OCI-LY1 (cell line): Measurements from ENCODE around the gene NDFIP1.
"Not testable (repeated sequence)": the region's sequence is repeated elsewhere in the genome, so short reads cannot be mapped to it uniquely, and the experiment has no call there.

Experiments
- H2AFZ ChIP-seq: fragments of 200-600 bp; sonication (generic), shearing (Covaris generic); 2 replicates; pipeline ENCODE4 v1.6.0; 2014; ENCODE audit warnings: antibody characterized with exemption, mild to moderate bottlenecking, low read length
- H3F3A ChIP-seq: fragments of 200-600 bp; sonication (generic), shearing (Covaris generic); 2 replicates; pipeline ENCODE4 v1.6.0; 2014; ENCODE audit warnings: mild to moderate bottlenecking, antibody characterized with exemption, low read length, moderate library complexity; ENCODE audit not compliant: insufficient read depth
- H3K27ac ChIP-seq: fragments of 200-600 bp; sonication (generic); 2 replicates; pipeline ENCODE4 v1.5.1; 2014; ENCODE audit warnings: low read length, mixed run types, mild to moderate bottlenecking, low read depth; ENCODE audit not compliant: poor library complexity, severe bottlenecking
- H3K27me3 ChIP-seq: fragments of 200-600 bp; sonication (generic); 2 replicates; pipeline ENCODE4 v1.6.0; 2014; ENCODE audit warnings: antibody characterized with exemption, mild to moderate bottlenecking, low read length, moderate library complexity; ENCODE audit not compliant: insufficient read depth
- H3K36me3 ChIP-seq: fragments of 200-600 bp; sonication (generic); 2 replicates; pipeline ENCODE4 v1.6.1; 2014; ENCODE audit warnings: mild to moderate bottlenecking, antibody characterized with exemption, low read length, moderate library complexity, mixed read lengths; ENCODE audit not compliant: insufficient read depth
- H3K4me1 ChIP-seq: fragments of 200-600 bp; sonication (generic); 2 replicates; pipeline ENCODE4 v1.5.1; 2014; ENCODE audit warnings: mild to moderate bottlenecking, low read length, moderate library complexity; ENCODE audit not compliant: insufficient read depth, severe bottlenecking
- H3K4me2 ChIP-seq: fragments of 200-600 bp; sonication (generic), shearing (Covaris generic); 2 replicates; pipeline ENCODE4 v1.6.1; 2014; ENCODE audit warnings: low read length
- H3K4me3 ChIP-seq: fragments of 200-600 bp; sonication (generic); 2 replicates; pipeline ENCODE4 v1.5.1; 2014; ENCODE audit warnings: low read length, low read depth, mild to moderate bottlenecking, mixed read lengths; ENCODE audit not compliant: poor library complexity, severe bottlenecking
- H3K79me2 ChIP-seq: fragments of 200-600 bp; shearing (Covaris generic); 2 replicates; pipeline ENCODE4 v1.6.1; 2016; ENCODE audit warnings: mixed run types, low read length, mixed read lengths; ENCODE audit not compliant: insufficient read depth
- H3K9ac ChIP-seq: fragments of 200-600 bp; sonication (generic), shearing (Covaris generic); 2 replicates; pipeline ENCODE4 v1.6.1; 2014; ENCODE audit warnings: mild to moderate bottlenecking, low read length, mixed read lengths
- H3K9me2 ChIP-seq: fragments of 200-600 bp; sonication (generic), shearing (Covaris generic); 2 replicates; pipeline ENCODE4 v1.6.1; 2014; ENCODE audit warnings: low read depth, mild to moderate bottlenecking, low read length, mixed read lengths
- H3K9me3 ChIP-seq: fragments of 200-600 bp; shearing (Covaris generic); 2 replicates; pipeline ENCODE4 v1.6.1; 2014; ENCODE audit warnings: low read length, mixed read lengths
- H4K20me1 ChIP-seq: fragments of 200-600 bp; sonication (generic), shearing (Covaris generic); 2 replicates; pipeline ENCODE4 v1.6.0; 2016; ENCODE audit warnings: mild to moderate bottlenecking, low read length; ENCODE audit not compliant: insufficient read depth
- EZH2 ChIP-seq: fragments of 200-600 bp; sonication (generic), shearing (Covaris generic); IDR thresholded peaks from 2 replicates; pipeline ENCODE4 v1.8.0; 2017; ENCODE audit warnings: borderline replicate concordance, mixed run types, mild to moderate bottlenecking, antibody characterized with exemption, low read length, moderate library complexity, mixed read lengths
- TF ChIP-seq, protein P1 (sequence below): fragments of 200-600 bp; sonication (generic), shearing (Covaris generic); IDR thresholded peaks from 2 replicates; pipeline ENCODE4 v1.5.1; 2017; ENCODE audit warnings: mild to moderate bottlenecking, antibody characterized with exemption, low read length, moderate library complexity, mixed read lengths

The NDFIP1 gene

DNA sequence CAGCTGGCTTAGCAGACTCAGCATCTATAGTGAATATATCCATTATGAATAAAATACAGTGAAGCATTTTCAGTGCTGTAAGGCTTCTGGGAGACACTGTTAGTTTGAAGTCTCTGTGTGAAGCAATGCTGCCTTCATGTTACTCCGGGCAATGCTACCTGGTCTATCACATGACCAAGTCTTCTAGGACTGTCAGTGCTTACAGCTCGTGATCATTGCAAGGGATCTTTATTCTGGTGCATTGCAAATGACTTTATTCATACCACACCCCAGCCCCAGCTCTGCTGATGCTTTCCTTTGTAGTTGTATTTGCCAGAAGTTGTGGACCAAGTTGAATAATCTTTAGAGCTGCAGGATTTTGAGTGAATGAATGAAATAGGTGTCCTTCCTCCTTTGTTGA, 21.9 kb upstream of the NDFIP1 start:
- Histone ChIP-seq H3K27me3 (no peaks in the 10 kb centered on the region), H2AFZ (no peak overlapping the region), H3K27ac (no peak overlapping the region), H3F3A (no peaks in the 10 kb centered on the region), H3K4me2 (no peak overlapping the region), H3K9me3 (no peaks in the 10 kb centered on the region), H3K9me2 (no peaks in the 10 kb centered on the region), H3K9ac (no peak overlapping the region), H3K4me1 (no peaks in the 10 kb centered on the region), H3K36me3 (no peaks in the 10 kb centered on the region), H4K20me1 (no peaks in the 10 kb centered on the region), H3K4me3 (no peak overlapping the region), H3K79me2 (no peaks in the 10 kb centered on the region)
- TF ChIP-seq, protein P1, sequence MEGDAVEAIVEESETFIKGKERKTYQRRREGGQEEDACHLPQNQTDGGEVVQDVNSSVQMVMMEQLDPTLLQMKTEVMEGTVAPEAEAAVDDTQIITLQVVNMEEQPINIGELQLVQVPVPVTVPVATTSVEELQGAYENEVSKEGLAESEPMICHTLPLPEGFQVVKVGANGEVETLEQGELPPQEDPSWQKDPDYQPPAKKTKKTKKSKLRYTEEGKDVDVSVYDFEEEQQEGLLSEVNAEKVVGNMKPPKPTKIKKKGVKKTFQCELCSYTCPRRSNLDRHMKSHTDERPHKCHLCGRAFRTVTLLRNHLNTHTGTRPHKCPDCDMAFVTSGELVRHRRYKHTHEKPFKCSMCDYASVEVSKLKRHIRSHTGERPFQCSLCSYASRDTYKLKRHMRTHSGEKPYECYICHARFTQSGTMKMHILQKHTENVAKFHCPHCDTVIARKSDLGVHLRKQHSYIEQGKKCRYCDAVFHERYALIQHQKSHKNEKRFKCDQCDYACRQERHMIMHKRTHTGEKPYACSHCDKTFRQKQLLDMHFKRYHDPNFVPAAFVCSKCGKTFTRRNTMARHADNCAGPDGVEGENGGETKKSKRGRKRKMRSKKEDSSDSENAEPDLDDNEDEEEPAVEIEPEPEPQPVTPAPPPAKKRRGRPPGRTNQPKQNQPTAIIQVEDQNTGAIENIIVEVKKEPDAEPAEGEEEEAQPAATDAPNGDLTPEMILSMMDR = no peak
- TF ChIP-seq EZH2 = no peak

GRCh38 chr5:142087920-142088679, 20.5 kb upstream of the NDFIP1 start:
- H3K36me3 ChIP-seq = no peaks in the 10 kb centered on the region
- H3K9me2 ChIP-seq = no peaks in the 10 kb centered on the region
- no peak overlapping the region for H3K4me3 ChIP-seq
- no peak overlapping the region for H2AFZ ChIP-seq
- H3K79me2 ChIP-seq = no peaks in the 10 kb centered on the region
- no peak overlapping the region for H3K27ac ChIP-seq
- H3K4me2 ChIP-seq = no peak overlapping the region
- no peak overlapping the region for H3K9ac ChIP-seq
- no peaks in the 10 kb centered on the region for H3K4me1 ChIP-seq
- no peaks in the 10 kb centered on the region for H3K9me3 ChIP-seq
- H3F3A ChIP-seq = no peaks in the 10 kb centered on the region
- H4K20me1 ChIP-seq = no peaks in the 10 kb centered on the region
- TF ChIP-seq EZH2 = no peak
- H3K27me3 ChIP-seq = no peaks in the 10 kb centered on the region

DNA sequence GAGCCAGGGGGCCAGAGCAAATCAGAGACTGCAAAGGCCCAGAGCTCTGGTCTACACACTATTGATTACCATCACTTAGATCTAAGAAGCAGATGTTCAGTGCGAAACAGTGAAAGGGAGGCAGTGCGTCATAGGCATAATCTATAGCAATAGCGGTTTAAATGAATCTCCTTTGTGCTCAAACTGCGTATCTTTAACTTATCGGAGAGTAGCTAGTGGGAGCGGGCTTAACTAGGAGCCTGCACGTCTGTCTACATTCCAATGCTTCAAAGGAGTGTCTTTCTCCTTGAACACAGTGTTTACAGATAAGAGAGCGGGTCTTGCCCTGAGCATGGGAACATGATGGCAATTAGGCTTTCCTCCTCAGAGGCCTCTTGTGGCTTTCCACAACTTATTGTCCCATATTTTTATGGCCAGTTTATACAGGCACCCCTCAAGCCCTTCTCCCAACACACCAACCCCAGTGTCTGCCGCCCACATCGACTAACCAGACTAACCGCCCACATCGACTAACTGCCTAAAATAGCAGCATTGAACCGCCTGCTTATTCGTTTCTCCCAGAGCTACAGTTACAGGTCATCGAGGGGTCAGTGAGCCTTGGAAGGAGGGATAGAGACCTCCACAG, 19.6 kb upstream of the NDFIP1 start:
- not testable (repeated sequence) for H3K27me3 ChIP-seq, H3K4me1 ChIP-seq, H3K9me3 ChIP-seq, H3F3A ChIP-seq, H3K36me3 ChIP-seq, H3K4me2 ChIP-seq, H3K9me2 ChIP-seq, H3K27ac ChIP-seq, H2AFZ ChIP-seq, H4K20me1 ChIP-seq, H3K9ac ChIP-seq, H3K4me3 ChIP-seq, H3K79me2 ChIP-seq

GRCh38 chr5:142091012-142091411, 17.6 kb upstream of the NDFIP1 start:
- H3K4me3 ChIP-seq = no peak overlapping the region
- TF ChIP-seq, protein P1 = no peak
- no peak for TF ChIP-seq EZH2
- H3K36me3 ChIP-seq = no peaks in the 10 kb centered on the region

More at GRCh38 chr5:142091012-142091411, 17.6 kb upstream of the NDFIP1 start:
- no peak overlapping the region for H3K9ac ChIP-seq
- peaks cover 7% of the 10 kb centered on the region for H3K4me1 ChIP-seq
- no peak overlapping the region for H2AFZ ChIP-seq
- H3K9me2 ChIP-seq = no peaks in the 10 kb centered on the region
- H3K9me3 ChIP-seq = no peaks in the 10 kb centered on the region
- H3K27me3 ChIP-seq = no peaks in the 10 kb centered on the region
- no peaks in the 10 kb centered on the region for H3F3A ChIP-seq
- H3K4me2 ChIP-seq = no peak overlapping the region
- H4K20me1 ChIP-seq = no peaks in the 10 kb centered on the region
- H3K79me2 ChIP-seq = no peaks in the 10 kb centered on the region
- no peak overlapping the region for H3K27ac ChIP-seq
